GM21528 (cell line): ENCODE data around the gene MAP7.

ENCODE experiments used
- ATAC-seq: cut with Tn5 transposase; IDR thresholded peaks from one replicate; pipeline ENCODE4 v1.9.1; 2021; ENCODE audit warnings: mild to moderate bottlenecking, moderate library complexity; ENCODE audit not compliant: unreplicated experiment, low FRiP score

The MAP7 gene

GRCh38 chr6:136429264-136430065, 120.8 kb downstream of the MAP7 start:
- no peak for ATAC-seq

- ATAC-seq: no peak
These were observed 122.9 kb downstream of the MAP7 start for GRCh38 chr6:136427378-136427717.

GRCh38 chr6:136426627-136427377, 123.4 kb downstream of the MAP7 start:
- ATAC-seq: no peak

- ATAC-seq: no peak
These were observed 124.4 kb downstream of the MAP7 start for GRCh38 chr6:136425793-136426192.

- no peak for ATAC-seq
These were observed 125.3 kb downstream of the MAP7 start for GRCh38 chr6:136424901-136425300.

- no peak for ATAC-seq
These were observed 125.8 kb downstream of the MAP7 start for GRCh38 chr6:136424450-136424849.

GRCh38 chr6:136421537-136422158, 128.6 kb downstream of the MAP7 start:
- ATAC-seq: no peak

- no peak for ATAC-seq
These were observed 129.4 kb downstream of the MAP7 start for GRCh38 chr6:136420853-136421252.

GRCh38 chr6:136415351-136416007, 134.7 kb downstream of the MAP7 start:
- ATAC-seq: no peak

- no peak for ATAC-seq
These were observed 137.8 kb downstream of the MAP7 start for GRCh38 chr6:136412410-136412809.

- ATAC-seq: no peak
These were observed 138.5 kb downstream of the MAP7 start for GRCh38 chr6:136411453-136412354.

GRCh38 chr6:136411025-136411325, 139.2 kb downstream of the MAP7 start:
- ATAC-seq: no peak

- no peak for ATAC-seq
These were observed 139.8 kb downstream of the MAP7 start for GRCh38 chr6:136410201-136411024.

- no peak for ATAC-seq
These were observed 140.6 kb downstream of the MAP7 start for GRCh38 chr6:136409597-136409996.

- no peak for ATAC-seq
These were observed 142.0 kb downstream of the MAP7 start for GRCh38 chr6:136408204-136408603.

- ATAC-seq: no peak
These were observed 144.7 kb downstream of the MAP7 start for GRCh38 chr6:136405420-136406029.

GRCh38 chr6:136404627-136405419, 145.4 kb downstream of the MAP7 start:
- no peak for ATAC-seq

- ATAC-seq: no peak
These were observed 146.2 kb downstream of the MAP7 start for GRCh38 chr6:136404007-136404406.
